ENCODE measurements around the gene VMP1.
"Not testable (repeated sequence)": the region's sequence is repeated elsewhere in the genome, so short reads cannot be mapped to it uniquely, and the experiment has no call there.

Gene VMP1

GRCh38 chr17:59712862-59713261 lies 5.4 kb downstream of the VMP1 start:
- no peak for DNase-seq

DNA sequence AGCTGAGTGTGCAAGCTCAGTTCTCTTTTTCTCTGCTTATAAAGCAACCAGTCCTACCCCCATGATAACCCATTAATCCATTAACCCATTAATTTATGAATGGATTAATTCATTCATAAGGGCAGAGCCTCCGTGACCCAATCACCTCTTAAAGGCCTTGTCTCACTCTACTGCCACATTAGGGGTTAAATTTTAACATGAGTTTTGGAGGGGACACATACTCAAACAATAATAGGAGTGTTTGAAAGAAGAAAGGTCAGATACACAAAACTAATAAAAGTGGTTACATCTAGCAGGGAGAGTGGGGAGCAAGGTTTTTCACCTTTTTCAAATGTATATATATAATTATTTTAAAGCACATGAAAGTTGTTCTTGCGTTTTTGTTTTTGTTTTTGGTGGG lies 6.8 kb downstream of the VMP1 start:
- no peak for DNase-seq

GRCh38 chr17:59716427-59716826 lies 9.0 kb downstream of the VMP1 start:
- no peak for DNase-seq

DNA sequence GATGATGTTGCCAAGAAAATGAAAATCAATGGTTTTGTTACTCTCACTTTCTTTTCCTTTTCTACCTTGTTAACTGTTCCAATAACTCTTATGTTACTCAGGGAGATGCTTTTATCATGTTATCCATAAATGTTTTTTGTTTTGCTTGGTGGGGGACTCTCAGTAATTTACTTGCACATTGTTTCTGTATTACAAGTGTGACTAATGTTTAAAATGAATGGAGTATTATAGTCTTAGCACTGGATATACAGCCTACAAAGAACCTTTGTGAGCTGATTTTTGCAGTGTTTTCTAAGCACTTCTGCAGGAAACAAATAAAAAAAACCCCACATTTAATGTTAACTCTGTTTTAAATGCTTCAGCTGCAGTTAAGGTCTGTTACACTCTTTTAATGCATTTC lies 12.1 kb downstream of the VMP1 start:
- no peak for DNase-seq

- no peak for DNase-seq
These were observed 15.2 kb downstream of the VMP1 start for GRCh38 chr17:59722623-59723022.

DNA sequence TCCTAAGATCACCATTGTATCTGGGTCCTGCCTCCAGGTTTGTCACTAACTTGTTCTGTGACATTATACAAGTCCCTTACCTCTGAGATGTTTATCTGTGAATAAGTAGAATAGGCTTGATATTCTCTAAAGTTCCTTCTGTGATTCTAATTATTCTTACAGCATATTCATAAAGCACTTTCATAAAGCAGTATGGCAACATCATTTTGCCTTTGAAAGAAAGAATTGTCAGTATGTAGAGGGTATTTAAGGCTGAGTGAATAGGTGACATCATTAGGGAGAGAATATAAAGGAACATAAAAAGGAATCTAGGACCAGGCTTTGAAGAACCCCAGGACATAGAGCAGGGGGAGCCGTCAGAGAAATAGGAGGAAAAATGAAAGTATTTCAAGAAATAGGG lies 15.6 kb downstream of the VMP1 start:
- DNase-seq = no peak

DNA sequence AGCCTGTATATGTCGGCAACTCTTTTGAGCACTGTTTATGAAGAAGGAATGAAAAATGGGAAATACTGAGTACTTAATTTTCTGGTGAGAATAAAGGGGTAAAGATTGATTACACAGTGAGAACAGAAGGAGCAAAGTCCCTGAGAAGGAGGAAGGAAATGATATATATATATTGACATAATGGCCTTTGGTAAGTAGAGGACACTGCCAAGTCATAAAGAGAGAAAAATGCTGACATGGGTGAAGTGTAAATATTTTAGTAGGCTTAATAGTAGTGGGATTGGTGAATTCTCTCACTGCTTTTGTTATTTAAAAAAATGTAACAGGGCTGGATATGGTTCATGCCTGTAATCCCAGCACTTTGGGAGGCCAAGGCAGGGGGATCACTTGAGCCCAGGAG lies 16.2 kb downstream of the VMP1 start:
- DNase-seq = no peak

DNA sequence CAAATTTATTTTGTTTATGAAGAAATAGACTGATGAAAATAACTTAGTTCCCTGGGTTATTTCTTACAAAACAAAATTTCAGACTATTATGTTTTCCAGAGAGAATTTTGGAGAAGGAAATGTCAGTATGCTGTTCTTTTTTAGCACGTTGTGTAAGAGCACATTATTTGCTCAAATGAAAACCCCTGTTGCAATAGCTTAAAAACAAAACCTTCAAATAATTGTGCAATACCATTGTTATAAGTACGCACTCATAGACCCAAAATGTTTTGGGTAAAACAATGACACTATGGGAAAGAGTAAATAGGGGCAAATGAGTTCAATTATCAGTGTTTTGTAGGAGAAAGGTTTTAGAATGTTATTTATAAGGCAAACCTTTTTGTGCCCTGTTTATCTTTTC lies 18.2 kb downstream of the VMP1 start:
- DNase-seq = no peak

- DNase-seq = no peak
These were observed 20.5 kb downstream of the VMP1 start for GRCh38 chr17:59727817-59728533.

- DNase-seq = no peak
These were observed 22.9 kb downstream of the VMP1 start for GRCh38 chr17:59730268-59730834.

- no peak for DNase-seq
These were observed 26.2 kb downstream of the VMP1 start for GRCh38 chr17:59733697-59734096.

GRCh38 chr17:59734226-59734625 lies 26.8 kb downstream of the VMP1 start:
- DNase-seq = no peak

- no peak for DNase-seq
These were observed 29.9 kb downstream of the VMP1 start for GRCh38 chr17:59737324-59737723.

- no peak for DNase-seq
These were observed 36.4 kb downstream of the VMP1 start for GRCh38 chr17:59743842-59744241.

GRCh38 chr17:59745040-59745439 lies 37.6 kb downstream of the VMP1 start:
- no peak for DNase-seq

- no peak for DNase-seq
These were observed 39.5 kb downstream of the VMP1 start for GRCh38 chr17:59746849-59747445.

- no peak for DNase-seq
These were observed 41.1 kb downstream of the VMP1 start for GRCh38 chr17:59748591-59748990.

- DNase-seq = no peak
These were observed 44.5 kb downstream of the VMP1 start for GRCh38 chr17:59751955-59752413.

DNA sequence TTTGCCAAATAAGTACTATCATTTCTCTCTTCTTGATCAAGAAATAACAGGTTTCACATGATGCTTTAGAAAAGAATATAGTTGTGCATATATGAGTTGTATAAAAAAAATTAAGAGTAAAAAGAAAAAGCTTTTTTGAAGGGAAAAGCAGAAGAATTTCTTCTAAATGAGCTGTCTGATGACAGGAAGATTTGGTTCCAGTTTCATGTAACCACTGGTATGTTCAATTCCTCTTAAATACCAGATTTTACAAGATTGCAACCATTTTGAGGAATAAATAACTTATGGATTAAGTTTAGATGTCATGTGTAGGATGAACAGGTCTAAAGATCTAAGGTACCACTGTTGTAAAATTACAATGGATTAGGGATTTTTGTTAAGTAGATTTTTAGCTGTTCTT lies 45.0 kb downstream of the VMP1 start:
- DNase-seq = no peak

DNA sequence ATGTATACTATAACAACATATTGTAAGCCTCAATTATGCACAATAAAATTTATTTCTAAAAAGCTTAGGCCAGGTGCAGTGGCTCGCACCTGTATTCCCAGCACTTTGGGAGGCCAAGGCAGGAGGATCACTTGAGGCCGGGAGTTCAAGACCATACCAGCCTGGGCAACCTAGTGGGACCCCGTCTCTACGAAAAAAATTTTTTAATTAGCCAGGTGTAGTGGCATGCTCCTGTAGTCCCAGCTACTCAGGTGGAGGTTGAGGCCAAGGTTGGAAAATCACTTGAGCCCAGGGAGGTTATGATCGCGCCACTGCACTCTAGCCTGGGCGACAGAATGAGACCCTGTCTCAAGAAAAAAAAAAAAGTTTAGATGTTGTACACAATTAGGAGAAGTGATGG lies 45.5 kb downstream of the VMP1 start:
- no peak for DNase-seq

GRCh38 chr17:59753522-59754467 lies 46.3 kb downstream of the VMP1 start:
- no peak for DNase-seq

GRCh38 chr17:59754552-59754951 lies 47.1 kb downstream of the VMP1 start:
- no peak for DNase-seq

DNA sequence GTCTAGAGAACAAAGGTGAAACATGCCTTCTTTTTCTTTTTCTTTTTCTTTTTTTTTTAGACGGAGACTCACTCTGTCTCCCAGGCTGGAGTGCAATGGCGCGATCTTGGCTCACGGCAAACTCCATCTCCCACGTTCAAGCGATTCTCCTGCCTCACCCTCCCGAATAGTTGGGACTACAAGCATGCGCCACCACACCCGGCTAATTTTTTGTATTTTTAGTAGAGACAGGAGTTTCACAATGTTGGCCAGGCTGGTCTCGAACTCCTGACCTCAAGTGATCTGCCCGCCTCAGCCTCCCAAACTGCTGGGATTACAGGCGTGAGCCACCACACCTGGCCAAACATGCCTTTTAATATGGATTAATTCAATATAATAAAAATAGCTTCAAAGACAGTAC lies 47.6 kb downstream of the VMP1 start:
- DNase-seq = not testable (repeated sequence)
